K562 (cell line): ENCODE results near the gene ZNF552. TPM values are rescaled to one million over a fixed set of nuclear protein-coding genes. Genes with fewer than 3 reads are reported as not detected.

Experiments
- BDP1 ChIP-seq: IDR thresholded peaks from 3 replicates; pipeline ENCODE4 v1.6.1; 2011; ENCODE audit not compliant: insufficient read length, insufficient read depth
- BHLHE40 ChIP-seq: IDR thresholded peaks from 2 replicates; pipeline ENCODE4 v1.6.1; 2011; ENCODE audit warnings: low read length, improper control_type of control experiment
- ETV1 ChIP-seq: fragments of 450-650 bp; conservative IDR thresholded peaks from 2 replicates; pipeline ENCODE4 v1.6.1; 2016; ENCODE audit warnings: missing genetic modification characterization, control low read depth, low read depth, missing compliant biosample characterization
- ETV5 ChIP-seq: sonication (generic); formaldehyde crosslinking; IDR thresholded peaks from 2 replicates; pipeline ENCODE4 v1.4.0; 2020; ENCODE audit warnings: low read depth, mild to moderate bottlenecking, missing genetic modification reagents
- GABPA ChIP-seq: fragments of 200-800 bp; sonication (Bioruptor generic); conservative IDR thresholded peaks from 2 replicates; pipeline ENCODE4 v1.6.1; 2016; ENCODE audit warnings: low read depth, missing genetic modification characterization, missing compliant biosample characterization
- PHF21A ChIP-seq: fragments of 450-650 bp; IDR thresholded peaks from 2 replicates; pipeline ENCODE4 v1.6.1; 2017; ENCODE audit warnings: low read depth, borderline replicate concordance
- RBFOX2 ChIP-seq: fragments of 200-400 bp; formaldehyde crosslinking; IDR thresholded peaks from 2 replicates; pipeline ENCODE4 v1.6.1; 2017; ENCODE audit warnings: low read depth, mild to moderate bottlenecking, low read length, moderate library complexity
- ZNF143 ChIP-seq: sonication (generic); formaldehyde crosslinking; IDR thresholded peaks from 2 replicates; pipeline ENCODE4 v1.9.0; 2022; ENCODE audit warnings: mild to moderate bottlenecking, missing genetic modification reagents
- ZNF274 ChIP-seq: IDR thresholded peaks from 2 replicates; pipeline ENCODE4 v1.6.1; 2011; ENCODE audit warnings: low read depth, mild to moderate bottlenecking, low read length, moderate library complexity, borderline replicate concordance
- ZNF507 ChIP-seq: conservative IDR thresholded peaks from 2 replicates; pipeline ENCODE4 v1.6.1; 2017; ENCODE audit warnings: missing genetic modification characterization, missing compliant biosample characterization
- ZNF764 ChIP-seq: fragments of 250-450 bp; sonication (Bioruptor Pico); IDR thresholded peaks from 2 replicates; pipeline ENCODE4 v1.4.0; 2020; ENCODE audit warnings: low read depth, mild to moderate bottlenecking, moderate library complexity
- polyA plus RNA-seq, 8 experiments: library from polyadenylated mRNA; depleted of rRNA in 4 of 8; stranded (reverse) in 5 of 8; unstranded in 3 of 8; fragments of >200 nt; fragmentation: Nextera tagmentation in 2 of 8; fragmentation: Illumina TruSeq in 1 of 8; extraction: Ambion mirVana in 2 of 8; extraction: Trizol in 1 of 8; gene quantifications; 2 replicates each; pipeline versions ENCODE4 v1.2.1 to v1.2.3, GENCODE V29; 2011 to 2014; ENCODE audit warnings: inconsistent platforms in 1 of 8, missing spikeins in 1 of 8
- total RNA-seq, 7 experiments: library from RNA; depleted of rRNA in 6 of 7; stranded (reverse); fragments of >200 nt in 6 of 7; fragmentation: Illumina TruSeq in 2 of 7; extraction: Trizol in 2 of 7; gene quantifications; 2 replicates each; pipeline versions ENCODE4 v1.2.1 to v1.2.3, GENCODE V29; 2011 to 2021; ENCODE audit warnings: low replicate concordance in 1 of 7
- TF ChIP-seq, protein P1 (sequence below), 2 experiments: fragments of 450-650 bp; conservative IDR thresholded peaks; 2 replicates each; pipeline ENCODE4 v1.6.1; 2017; ENCODE audit warnings: mild to moderate bottlenecking in 2 of 2, moderate library complexity in 2 of 2
- TF ChIP-seq, protein P2 (sequence below): IDR thresholded peaks from 2 replicates; pipeline ENCODE4 v1.6.1; 2012; ENCODE audit warnings: low read depth, low read length, improper control_type of control experiment, borderline replicate concordance
- TF ChIP-seq, protein P3 (sequence below): fragments of 450-650 bp; IDR thresholded peaks from 2 replicates; pipeline ENCODE4 v1.6.1; 2016; ENCODE audit warnings: antibody characterized with exemption
- TF ChIP-seq, protein P4 (sequence below): sonication (generic); formaldehyde crosslinking; IDR thresholded peaks from 2 replicates; pipeline ENCODE4 v1.4.0; 2020; ENCODE audit warnings: mild to moderate bottlenecking, missing genetic modification reagents
- TF ChIP-seq, protein P5 (sequence below): IDR thresholded peaks from 2 replicates; pipeline ENCODE4 v1.6.1; 2011; ENCODE audit warnings: borderline replicate concordance, low read depth, mild to moderate bottlenecking, moderate library complexity, low read length; ENCODE audit not compliant: insufficient read depth, poor library complexity, severe bottlenecking

Gene ZNF552
- total and polyA plus RNA-seq, 9 of the 15 experiments (the other 6 are each of a cell fraction or from before 2014, with no cell fraction given), result 4.4 to 12.4 (median 8.5) TPM

DNA sequence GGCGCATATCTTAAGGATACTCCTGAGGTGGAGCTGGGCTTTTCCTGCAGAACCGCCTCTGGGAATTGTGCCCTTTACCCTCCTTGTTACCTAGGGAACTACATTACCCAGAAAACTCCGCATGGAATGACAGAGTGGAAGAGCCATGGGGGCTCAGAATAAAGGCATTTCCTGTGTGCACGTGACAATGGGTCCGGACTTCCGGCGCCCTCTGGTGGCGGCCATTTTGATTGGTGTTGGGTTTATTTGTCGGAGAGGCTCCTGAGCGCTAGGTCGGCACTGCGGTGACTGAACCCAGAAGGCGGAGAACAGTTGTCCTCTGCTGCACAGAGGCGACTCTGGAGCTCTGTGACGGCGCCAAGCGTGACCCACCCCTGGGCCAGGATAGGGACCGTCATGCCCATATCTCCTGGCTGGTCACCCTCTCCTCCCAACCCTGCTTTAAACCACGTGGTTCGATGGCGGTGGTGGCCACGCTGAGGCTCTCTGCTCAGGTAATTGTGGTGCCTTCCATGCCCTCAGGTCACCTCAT is 15.4 kb upstream of the ZNF552 start, which contains the start of gene ZNF587B (continued):
- TF ChIP-seq, protein P1, sequence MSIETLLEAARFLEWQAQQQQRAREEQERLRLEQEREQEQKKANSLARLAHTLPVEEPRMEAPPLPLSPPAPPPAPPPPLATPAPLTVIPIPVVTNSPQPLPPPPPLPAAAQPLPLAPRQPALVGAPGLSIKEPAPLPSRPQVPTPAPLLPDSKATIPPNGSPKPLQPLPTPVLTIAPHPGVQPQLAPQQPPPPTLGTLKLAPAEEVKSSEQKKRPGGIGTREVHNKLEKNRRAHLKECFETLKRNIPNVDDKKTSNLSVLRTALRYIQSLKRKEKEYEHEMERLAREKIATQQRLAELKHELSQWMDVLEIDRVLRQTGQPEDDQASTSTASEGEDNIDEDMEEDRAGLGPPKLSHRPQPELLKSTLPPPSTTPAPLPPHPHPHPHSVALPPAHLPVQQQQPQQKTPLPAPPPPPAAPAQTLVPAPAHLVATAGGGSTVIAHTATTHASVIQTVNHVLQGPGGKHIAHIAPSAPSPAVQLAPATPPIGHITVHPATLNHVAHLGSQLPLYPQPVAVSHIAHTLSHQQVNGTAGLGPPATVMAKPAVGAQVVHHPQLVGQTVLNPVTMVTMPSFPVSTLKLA (conservative IDR thresholded peaks at IDR 0.05), result peak; percentile 28 to 58; a peak in 1 of 4 replicates
- TF ChIP-seq ZNF764 (no peak), ZNF507 (tag) (no peak), BDP1 (no peak), ZNF143 (CRISPR knock-in tag) (peak; percentile 63; the same call in 1 of the 2 replicates), RBFOX2 (0 out of 2 replicates have a peak, but pooled peaks have one; percentile 24), PHF21A (no peak), GABPA (tag) (0 out of 2 replicates have a peak, but pooled peaks have one; percentile 21), BHLHE40 (peak; percentile 91), ETV1 (tag) (peak; percentile 36), ETV5 (CRISPR knock-in tag) (0 out of 2 replicates have a peak, but pooled peaks have one; percentile 43), ZNF274 (no peak)
- TF ChIP-seq, protein P2, sequence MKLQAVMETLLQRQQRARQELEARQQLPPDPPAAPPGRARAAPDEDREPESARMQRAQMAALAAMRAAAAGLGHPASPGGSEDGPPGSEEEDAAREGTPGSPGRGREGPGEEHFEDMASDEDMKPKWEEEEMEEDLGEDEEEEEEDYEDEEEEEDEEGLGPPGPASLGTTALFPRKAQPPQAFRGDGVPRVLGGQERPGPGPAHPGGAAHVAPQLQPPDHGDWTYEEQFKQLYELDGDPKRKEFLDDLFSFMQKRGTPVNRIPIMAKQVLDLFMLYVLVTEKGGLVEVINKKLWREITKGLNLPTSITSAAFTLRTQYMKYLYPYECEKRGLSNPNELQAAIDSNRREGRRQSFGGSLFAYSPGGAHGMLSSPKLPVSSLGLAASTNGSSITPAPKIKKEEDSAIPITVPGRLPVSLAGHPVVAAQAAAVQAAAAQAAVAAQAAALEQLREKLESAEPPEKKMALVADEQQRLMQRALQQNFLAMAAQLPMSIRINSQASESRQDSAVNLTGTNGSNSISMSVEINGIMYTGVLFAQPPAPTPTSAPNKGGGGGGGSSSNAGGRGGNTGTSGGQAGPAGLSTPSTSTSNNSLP, result no peak
- TF ChIP-seq, protein P3, sequence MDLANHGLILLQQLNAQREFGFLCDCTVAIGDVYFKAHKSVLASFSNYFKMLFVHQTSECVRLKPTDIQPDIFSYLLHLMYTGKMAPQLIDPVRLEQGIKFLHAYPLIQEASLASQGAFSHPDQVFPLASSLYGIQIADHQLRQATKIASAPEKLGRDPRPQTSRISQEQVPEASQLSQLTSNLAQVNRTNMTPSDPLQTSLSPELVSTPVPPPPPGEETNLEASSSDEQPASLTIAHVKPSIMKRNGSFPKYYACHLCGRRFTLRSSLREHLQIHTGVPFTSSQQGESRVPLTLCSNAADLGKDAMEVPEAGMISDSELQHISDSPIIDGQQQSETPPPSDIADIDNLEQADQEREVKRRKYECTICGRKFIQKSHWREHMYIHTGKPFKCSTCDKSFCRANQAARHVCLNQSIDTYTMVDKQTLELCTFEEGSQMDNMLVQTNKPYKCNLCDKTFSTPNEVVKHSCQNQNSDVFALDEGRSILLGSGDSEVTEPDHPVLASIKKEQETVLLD, result no peak
- TF ChIP-seq, protein P4, sequence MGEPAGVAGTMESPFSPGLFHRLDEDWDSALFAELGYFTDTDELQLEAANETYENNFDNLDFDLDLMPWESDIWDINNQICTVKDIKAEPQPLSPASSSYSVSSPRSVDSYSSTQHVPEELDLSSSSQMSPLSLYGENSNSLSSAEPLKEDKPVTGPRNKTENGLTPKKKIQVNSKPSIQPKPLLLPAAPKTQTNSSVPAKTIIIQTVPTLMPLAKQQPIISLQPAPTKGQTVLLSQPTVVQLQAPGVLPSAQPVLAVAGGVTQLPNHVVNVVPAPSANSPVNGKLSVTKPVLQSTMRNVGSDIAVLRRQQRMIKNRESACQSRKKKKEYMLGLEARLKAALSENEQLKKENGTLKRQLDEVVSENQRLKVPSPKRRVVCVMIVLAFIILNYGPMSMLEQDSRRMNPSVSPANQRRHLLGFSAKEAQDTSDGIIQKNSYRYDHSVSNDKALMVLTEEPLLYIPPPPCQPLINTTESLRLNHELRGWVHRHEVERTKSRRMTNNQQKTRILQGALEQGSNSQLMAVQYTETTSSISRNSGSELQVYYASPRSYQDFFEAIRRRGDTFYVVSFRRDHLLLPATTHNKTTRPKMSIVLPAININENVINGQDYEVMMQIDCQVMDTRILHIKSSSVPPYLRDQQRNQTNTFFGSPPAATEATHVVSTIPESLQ (CRISPR knock-in tag), result no peak
- TF ChIP-seq, protein P5, sequence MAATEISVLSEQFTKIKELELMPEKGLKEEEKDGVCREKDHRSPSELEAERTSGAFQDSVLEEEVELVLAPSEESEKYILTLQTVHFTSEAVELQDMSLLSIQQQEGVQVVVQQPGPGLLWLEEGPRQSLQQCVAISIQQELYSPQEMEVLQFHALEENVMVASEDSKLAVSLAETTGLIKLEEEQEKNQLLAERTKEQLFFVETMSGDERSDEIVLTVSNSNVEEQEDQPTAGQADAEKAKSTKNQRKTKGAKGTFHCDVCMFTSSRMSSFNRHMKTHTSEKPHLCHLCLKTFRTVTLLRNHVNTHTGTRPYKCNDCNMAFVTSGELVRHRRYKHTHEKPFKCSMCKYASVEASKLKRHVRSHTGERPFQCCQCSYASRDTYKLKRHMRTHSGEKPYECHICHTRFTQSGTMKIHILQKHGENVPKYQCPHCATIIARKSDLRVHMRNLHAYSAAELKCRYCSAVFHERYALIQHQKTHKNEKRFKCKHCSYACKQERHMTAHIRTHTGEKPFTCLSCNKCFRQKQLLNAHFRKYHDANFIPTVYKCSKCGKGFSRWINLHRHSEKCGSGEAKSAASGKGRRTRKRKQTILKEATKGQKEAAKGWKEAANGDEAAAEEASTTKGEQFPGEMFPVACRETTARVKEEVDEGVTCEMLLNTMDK, result peak; percentile 40
